GM19351 (cell line): Measurements from ENCODE around the gene AKAP10.
A peak's percentile ranks its signal among the peaks of the same experiment; 100 is the strongest.
"Not testable (repeated sequence)": the region's sequence is repeated elsewhere in the genome, so short reads cannot be mapped to it uniquely, and the experiment has no call there.

Experiments
- ATAC-seq: cut with Tn5 transposase; IDR thresholded peaks from one replicate; pipeline ENCODE4 v1.9.1; 2021; ENCODE audit warnings: mild to moderate bottlenecking, moderate library complexity; ENCODE audit not compliant: unreplicated experiment

AKAP10 gene

GRCh38 chr17:19873346-19873745 is 104.3 kb downstream of the AKAP10 start:
- no peak for ATAC-seq

- ATAC-seq, result no peak
Measured at GRCh38 chr17:19868079-19868395, 109.6 kb downstream of the AKAP10 start.

- peak; percentile 60 for ATAC-seq
Measured at GRCh38 chr17:19867329-19868078, 110.1 kb downstream of the AKAP10 start, which contains the start of gene ULK2. TSS of gene ULK2 (minus strand) at chr17:19867936. CDS start at chr17:19867417, 519 bp downstream.

GRCh38 chr17:19867079-19867328 is 110.6 kb downstream of the AKAP10 start:
- ATAC-seq, result peak; percentile 63

- ATAC-seq, result no peak
Measured at GRCh38 chr17:19865021-19865420, 112.6 kb downstream of the AKAP10 start.

GRCh38 chr17:19860647-19861177 is 116.9 kb downstream of the AKAP10 start:
- ATAC-seq, result not testable (repeated sequence)

- no peak for ATAC-seq
Measured at GRCh38 chr17:19857640-19858039, 120.0 kb downstream of the AKAP10 start.
